ENCODE data around the gene GSAP.

Gene GSAP

DNA sequence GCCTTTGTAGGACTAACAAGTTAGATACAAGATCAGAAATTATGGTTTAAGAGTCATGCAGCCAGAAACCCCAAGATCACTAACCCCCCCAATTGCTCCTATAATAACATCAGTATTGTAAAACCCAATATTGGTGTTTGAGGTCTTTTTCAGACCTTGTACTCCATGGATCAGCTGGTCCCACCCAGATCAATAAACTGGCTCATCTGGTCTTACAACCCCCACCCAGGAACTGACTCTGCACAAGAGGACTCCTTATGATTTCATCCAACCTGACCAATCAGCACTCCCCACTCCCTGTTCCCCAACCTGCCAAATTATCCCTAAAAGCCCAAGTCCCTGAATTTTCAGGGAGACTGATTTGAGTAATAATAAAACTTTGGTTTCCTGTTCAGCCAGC is 6.4 kb upstream of the GSAP start:
- H3K4me3 ChIP-seq (ENCODE audit: control insufficient read depth, low read depth, low read length): no peak overlapping the region
- DNase-seq (ENCODE audit: low read depth): no peak
- TF ChIP-seq, protein P1, sequence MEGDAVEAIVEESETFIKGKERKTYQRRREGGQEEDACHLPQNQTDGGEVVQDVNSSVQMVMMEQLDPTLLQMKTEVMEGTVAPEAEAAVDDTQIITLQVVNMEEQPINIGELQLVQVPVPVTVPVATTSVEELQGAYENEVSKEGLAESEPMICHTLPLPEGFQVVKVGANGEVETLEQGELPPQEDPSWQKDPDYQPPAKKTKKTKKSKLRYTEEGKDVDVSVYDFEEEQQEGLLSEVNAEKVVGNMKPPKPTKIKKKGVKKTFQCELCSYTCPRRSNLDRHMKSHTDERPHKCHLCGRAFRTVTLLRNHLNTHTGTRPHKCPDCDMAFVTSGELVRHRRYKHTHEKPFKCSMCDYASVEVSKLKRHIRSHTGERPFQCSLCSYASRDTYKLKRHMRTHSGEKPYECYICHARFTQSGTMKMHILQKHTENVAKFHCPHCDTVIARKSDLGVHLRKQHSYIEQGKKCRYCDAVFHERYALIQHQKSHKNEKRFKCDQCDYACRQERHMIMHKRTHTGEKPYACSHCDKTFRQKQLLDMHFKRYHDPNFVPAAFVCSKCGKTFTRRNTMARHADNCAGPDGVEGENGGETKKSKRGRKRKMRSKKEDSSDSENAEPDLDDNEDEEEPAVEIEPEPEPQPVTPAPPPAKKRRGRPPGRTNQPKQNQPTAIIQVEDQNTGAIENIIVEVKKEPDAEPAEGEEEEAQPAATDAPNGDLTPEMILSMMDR (conservative IDR thresholded peaks at IDR 0.05; ENCODE audit: control insufficient read depth, insufficient read depth, low read depth, low read length): no peak

GRCh38 chr7:77420986-77421672 is 5.0 kb upstream of the GSAP start:
- H3K4me3 ChIP-seq (ENCODE audit: control insufficient read depth, low read depth, low read length): no peak overlapping the region
- TF ChIP-seq, protein P1 (conservative IDR thresholded peaks at IDR 0.05; ENCODE audit: control insufficient read depth, insufficient read depth, low read depth, low read length): no peak
- no peak for DNase-seq (ENCODE audit: low read depth)

DNA sequence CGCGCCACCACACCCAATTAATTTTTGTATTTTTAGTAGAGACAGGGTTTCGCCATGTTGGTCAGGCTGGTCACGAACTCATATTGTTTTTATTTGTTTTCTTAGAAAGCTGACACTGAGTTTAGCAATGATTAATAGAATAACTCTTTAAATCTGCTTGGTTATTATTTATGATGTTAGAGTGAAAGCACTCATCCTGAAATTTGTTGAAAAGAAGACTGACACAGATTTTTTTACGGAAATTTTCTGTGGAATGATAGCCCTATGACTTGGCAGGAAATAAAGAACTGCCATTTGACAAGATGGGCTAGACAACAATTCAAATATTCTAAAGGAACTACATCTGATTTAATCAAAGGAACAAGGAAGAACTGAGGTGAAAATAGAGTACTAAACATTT is 4.3 kb upstream of the GSAP start:
- no peak overlapping the region for H3K4me3 ChIP-seq (ENCODE audit: control insufficient read depth, low read depth, low read length)

GRCh38 chr7:77419102-77419501 is 3.0 kb upstream of the GSAP start:
- TF ChIP-seq, protein P1 (conservative IDR thresholded peaks at IDR 0.05; ENCODE audit: control insufficient read depth, insufficient read depth, low read depth, low read length): no peak
- no peak for DNase-seq (ENCODE audit: low read depth)
- no peak overlapping the region for H3K4me3 ChIP-seq (ENCODE audit: control insufficient read depth, low read depth, low read length)

More for the DNA sequence above, 4.3 kb upstream of the GSAP start:
- no peak for DNase-seq (ENCODE audit: low read depth)
- TF ChIP-seq, protein P1 (conservative IDR thresholded peaks at IDR 0.05; ENCODE audit: control insufficient read depth, insufficient read depth, low read depth, low read length): no peak

DNA sequence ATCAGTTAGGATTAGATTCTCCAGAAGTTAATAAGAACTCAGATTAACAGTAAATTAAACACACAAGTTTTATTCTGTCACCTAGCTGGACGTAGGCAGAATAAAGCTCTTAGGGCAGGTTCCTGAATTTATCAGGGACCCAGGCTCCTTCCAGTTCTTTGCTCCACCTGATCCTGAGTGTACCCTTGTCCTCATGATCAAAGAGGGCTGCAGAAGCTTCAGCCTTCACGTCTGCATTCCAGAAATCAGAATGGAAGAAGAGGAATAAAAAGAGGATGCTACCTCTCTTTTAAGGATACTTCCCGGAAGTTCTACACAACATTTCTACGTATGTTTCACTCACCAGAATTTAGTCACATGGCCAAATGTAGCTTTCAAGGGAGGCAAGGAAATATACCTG is 1.7 kb upstream of the GSAP start:
- TF ChIP-seq, protein P1 (conservative IDR thresholded peaks at IDR 0.05; ENCODE audit: control insufficient read depth, insufficient read depth, low read depth, low read length): no peak
- no peak for DNase-seq (ENCODE audit: low read depth)
- no peak overlapping the region for H3K4me3 ChIP-seq (ENCODE audit: control insufficient read depth, low read depth, low read length)

GRCh38 chr7:77416621-77417371 is 647 bp upstream of the GSAP start:
- no peak for DNase-seq (ENCODE audit: low read depth)
- peak overlapping the region; percentile 44 for H3K4me3 ChIP-seq (ENCODE audit: control insufficient read depth, low read depth, low read length)
- TF ChIP-seq, protein P1 (conservative IDR thresholded peaks at IDR 0.05; ENCODE audit: control insufficient read depth, insufficient read depth, low read depth, low read length): no peak

All from fibroblast of mammary gland (primary cell).